HPDE6-E6E7 (cell line): Measurements from ENCODE around the gene SNX3.

Experiments used
- DNase-seq: peaks from one replicate; pipeline ENCODE4 v3.0.0; 2011; ENCODE audit warnings: missing footprints; ENCODE audit errors: extremely low spot score

Gene SNX3

GRCh38 chr6:108203189-108204112, 57.4 kb downstream of the SNX3 start:
- no peak for DNase-seq

DNA sequence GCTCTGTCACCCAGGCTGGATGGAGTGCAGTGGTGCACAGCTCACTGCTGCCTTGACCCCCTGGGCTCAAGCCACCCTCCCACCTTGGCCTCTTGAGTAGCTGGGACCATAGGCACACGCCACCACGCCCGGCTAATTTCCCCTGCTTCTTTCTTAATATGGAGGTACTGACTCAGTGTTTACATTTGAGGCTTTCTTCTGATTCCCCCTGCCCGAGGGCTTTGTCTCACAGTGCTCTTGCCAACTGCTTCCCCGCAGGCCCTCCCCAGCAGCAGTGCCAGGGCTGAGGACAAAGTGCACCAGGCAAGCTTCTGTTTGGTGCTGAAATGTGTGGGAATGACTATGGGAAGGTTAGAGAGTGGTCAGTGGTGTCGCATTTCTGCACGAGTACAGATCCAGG, 60.2 kb downstream of the SNX3 start:
- DNase-seq, result peak; percentile 49

- DNase-seq, result no peak
These were observed 60.7 kb downstream of the SNX3 start for GRCh38 chr6:108200186-108200585.

DNA sequence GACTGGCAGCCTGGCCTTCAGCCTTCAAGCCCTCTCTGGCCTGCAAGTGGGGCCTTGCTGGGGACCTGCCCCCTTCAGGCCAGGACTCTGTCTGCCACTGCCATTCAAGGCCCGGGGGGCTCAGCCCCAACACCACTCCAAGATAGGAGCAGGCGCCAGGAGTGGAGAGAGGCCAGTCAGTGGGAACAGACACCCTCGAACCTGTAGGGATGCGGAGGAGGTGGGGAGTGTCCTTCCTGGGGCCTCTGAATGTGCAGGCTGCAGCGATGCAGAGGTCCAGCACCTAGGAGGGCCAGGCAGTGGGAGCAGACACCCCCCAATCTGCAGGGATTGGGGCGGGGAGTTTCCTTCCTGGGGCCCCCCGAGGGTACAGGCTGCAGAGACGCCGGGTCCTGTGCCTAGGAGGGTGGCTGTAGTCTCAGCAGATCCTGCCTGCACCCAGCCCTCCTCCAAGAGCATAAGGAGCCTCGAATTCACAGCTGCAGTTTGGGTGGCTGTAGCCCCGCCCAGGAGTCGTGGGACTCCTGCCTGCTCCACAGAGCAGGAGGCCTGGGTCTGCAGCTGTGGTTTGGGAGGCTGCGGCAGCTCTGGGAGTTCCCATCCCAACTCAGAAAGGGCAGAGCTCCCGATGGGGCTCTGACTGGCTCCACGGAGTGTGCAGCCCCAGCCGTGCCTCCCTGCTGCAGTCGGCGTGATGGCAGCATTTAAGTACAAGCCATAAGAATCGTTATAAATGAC, 61.9 kb downstream of the SNX3 start:
- no peak for DNase-seq

DNA sequence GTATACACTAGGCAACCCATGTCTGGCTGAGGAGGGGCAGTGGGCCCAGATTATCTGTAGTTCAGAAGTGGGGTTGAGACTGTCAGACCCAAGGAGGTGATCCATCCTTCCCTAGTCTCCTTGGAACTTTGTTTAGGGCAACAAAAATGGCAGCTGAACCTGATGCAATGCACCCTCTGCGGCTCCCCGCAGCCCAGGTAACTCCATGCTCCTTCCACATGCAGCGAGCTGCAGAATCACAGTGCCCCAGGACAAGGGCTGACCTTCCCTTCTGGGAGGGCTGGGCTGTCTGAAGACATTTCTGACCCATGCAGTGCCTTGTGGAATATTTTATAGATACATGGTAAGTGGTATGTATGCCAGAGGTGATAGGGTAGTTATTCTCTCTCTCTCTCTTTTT, 65.6 kb downstream of the SNX3 start:
- no peak for DNase-seq

DNA sequence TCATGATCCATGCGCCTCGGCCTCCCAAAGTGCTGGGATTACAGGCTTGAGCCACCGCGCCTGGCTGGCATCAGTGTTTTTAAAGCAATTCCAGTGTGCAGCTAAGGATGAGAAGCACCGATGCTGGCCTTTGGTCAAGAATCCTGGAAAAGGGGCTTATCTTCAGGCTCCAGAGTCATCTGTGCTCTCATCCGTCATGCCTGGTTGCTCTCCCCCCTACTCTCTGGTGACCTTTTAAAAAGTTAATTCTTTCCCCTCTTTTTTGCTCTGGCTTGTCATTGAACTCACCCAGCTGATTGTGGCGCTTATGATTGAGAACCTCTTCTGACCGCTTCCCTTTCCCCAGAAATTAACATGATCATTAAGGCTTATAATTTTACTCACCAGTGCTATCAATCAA, 66.3 kb downstream of the SNX3 start:
- DNase-seq, result no peak

- DNase-seq, result no peak
These were observed 67.0 kb downstream of the SNX3 start for GRCh38 chr6:108193835-108194234.

DNA sequence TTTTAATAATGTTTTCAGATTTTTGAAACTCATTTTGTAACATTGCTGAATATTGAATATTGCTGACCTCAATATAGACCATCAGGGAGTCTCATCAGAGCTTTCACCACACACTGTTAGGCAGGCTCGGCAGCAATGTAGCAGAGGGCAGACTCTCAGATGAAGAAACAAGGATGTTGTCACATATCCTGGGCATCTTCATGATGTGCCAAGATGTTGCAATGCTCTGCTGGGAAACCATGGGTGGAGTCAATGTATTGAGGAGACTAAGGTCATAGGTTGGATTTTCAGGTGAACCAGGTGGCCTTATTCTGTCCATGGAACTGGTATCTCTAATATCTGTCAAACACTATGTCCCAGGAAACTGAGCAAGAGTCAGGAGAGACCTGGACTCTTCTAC, 67.7 kb downstream of the SNX3 start:
- no peak for DNase-seq

DNA sequence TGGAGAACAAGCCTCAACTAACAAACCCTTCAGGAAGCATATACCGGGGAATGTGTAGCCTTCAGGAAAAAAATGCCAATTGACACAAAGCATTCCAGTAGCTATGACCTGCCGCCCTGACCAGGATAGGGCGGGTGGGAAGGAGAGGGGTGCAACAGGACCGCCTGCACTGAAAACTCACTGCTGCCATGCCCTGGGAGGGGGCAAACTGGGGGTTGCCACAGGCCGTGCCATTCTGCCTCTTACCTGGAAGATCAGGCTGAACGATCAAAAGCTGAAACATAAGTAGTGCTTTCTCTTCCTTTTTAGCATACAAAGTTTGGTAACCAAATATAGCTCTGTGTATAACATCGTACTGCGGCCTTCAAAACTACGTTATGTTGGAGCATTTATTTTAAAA, 73.3 kb downstream of the SNX3 start:
- DNase-seq, result no peak

DNA sequence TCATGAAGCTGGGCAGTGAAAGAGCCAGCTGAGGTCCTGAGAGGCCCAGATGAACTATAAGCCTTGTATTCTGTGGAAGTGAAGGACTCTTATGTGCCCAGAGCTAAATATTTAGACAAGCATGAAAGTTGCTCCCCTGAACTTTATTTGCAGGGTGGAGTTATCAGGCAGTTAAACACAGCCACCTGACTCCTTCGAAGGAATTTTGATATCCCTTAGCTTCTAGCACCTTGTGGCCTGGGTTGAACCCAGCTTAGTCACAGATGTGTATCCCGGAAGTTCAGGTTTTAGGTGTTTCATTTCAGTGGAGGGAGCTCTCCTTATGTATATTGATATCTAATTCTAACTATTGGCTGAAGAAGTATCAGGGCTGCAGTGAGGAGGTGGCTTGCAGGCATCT, 74.6 kb downstream of the SNX3 start:
- no peak for DNase-seq

- no peak for DNase-seq
These were observed 80.1 kb downstream of the SNX3 start for GRCh38 chr6:108180776-108181175.

- DNase-seq, result no peak
These were observed 80.6 kb downstream of the SNX3 start for GRCh38 chr6:108180266-108180665.

DNA sequence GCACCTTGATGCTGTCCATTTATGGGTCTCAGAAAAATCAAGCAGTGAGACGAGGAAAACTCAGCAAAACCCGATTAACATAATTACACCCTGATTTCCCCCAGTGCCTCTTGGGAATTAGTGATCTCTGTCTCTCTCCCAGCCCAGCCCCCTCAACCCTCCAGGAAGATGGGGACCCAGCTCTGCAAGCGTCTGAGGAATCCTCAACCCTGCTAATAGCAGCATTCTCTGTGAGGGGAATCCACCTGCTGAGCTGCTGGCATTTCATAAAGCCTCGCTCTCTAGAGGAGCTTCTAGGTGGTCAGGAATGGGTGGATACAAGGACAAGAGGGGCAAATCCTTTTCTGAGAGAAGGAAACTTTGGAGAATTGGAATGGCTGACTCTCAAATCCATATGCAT, 81.1 kb downstream of the SNX3 start:
- no peak for DNase-seq

GRCh38 chr6:108176281-108177089, 84.4 kb downstream of the SNX3 start:
- DNase-seq, result no peak

DNA sequence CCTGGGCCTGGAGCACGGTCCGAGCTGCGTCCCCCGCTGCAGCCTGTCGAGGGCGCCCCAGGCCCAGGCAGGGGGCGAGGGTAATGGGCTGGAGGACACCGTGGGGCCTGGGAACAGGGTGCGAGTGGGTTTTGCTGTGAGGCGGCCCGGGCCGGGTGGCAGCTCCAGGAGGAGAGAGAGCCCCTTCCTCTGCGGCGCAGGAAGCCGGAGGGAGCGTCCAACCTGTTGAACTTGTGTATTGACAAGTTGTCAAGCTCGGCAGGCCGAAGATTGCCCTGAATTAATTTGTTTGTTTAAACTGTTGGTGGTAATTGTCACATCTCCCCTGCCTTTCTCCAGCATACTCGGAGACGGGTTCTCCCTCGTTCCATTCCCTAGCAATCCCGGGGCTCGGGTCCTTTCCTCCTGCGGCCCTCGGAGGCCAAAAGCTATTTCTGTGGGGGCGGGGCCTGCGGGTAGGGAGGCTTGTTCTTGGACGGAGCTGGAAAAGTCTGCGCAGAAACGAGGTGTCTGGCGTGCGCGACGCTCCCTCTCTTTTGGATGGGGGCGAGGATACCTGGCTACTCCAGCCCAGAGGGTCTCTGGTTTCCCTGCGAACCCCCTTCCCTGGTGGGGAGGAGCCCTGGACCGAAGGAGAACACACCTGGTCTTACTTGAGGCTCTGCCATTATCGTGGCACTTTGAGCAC, 85.1 kb downstream of the SNX3 start:
- no peak for DNase-seq

DNA sequence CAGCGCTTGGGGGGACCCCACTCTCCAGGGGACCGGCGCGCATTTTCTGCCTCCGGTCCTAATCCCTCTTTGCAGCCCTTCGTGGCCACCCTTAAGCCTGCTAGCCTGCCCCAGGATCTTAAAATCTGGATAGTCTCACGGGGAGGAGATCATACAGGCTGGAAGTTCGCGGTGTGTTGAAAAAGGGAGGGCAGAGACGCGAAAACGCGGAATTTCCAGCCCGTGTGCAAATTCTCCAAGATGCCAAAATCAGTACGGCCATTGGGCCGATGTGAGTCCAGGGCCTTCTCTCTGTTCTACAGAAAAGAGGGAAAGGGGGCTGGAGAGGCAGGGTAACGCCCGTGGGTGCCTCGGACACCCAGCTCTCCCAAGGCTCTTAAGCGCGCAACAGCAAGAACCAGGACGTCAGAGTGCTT, 85.7 kb downstream of the SNX3 start:
- no peak for DNase-seq

GRCh38 chr6:108174371-108175175, 86.3 kb downstream of the SNX3 start:
- DNase-seq, result no peak

DNA sequence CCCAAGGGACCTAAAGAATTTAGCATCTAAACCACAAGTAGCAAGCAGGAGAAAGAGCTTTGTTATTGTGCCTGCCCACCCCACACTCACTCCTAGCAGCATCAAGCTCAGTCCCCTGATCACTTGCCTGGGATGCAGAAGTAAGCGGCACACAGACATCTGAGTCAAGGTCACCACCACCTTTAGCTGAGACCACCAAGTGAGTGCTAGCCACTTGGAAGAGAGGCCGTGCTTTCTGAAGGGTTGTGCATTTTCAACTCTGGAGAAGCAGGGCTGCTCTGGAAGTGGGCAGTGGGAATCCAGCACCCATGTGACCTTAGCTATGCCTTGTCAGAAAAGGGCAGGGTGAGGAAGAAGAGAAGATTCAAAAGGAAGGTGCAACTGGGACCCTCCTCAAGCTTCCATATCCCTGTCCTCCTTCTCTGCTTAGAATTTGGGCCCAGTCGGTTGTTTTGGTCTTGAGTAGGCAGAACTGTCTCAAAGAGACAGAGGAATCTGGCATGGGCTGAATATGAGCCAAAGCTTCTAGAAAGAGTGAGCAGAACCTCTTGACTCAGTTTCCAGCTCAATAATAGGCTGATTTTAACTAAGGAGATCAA, 88.8 kb downstream of the SNX3 start:
- no peak for DNase-seq

DNA sequence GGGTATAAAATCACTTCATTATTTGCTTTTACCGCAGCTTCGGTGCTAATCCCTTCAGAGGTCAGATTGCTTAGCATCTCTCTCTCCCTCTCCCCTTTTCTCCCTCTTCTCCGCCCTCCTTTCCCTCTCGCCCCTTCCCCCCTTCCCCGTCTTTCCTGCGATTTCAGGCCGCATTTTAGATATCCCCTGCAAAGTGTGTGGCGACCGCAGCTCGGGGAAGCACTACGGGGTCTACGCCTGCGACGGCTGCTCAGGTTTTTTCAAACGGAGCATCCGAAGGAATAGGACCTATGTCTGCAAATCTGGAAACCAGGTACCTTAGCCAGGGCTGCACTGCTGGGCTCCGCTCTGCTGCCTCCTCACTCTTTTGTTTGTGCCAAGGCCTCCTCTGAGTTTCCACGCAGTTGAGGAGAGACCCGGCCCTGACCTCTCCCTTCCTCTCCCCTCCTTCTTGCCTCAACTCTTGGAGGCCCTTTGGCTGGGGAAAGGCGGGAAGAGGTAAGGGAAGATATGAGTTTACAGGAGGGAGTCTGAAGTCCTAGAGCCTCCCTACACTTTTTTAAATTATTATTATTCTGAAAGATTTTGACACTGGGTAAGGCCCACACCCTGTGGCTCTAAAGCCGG, 89.4 kb downstream of the SNX3 start:
- DNase-seq, result no peak
